Heart right ventricle (tissue), 16 donors: ENCODE results near the gene CENPP. TPM values are rescaled to one million over a fixed set of nuclear protein-coding genes. Genes with fewer than 3 reads are reported as not detected.

Experiments
- ATAC-seq, 8 donors: fragments of 200-7000 bp; cut with Tn5 transposase; one replicate each; pipeline ENCODE4 v1.9.1; 2020; ENCODE audit warnings: mild to moderate bottlenecking in 8 of 8, moderate library complexity in 8 of 8, moderate number of reproducible peaks in 1 of 8
- DNase-seq, 2 donors: peaks; one replicate each; pipeline ENCODE4 v3.0.0-alpha.2; 2020
- H3K27ac ChIP-seq, 10 donors: fragments of 200-600 bp; sonication (generic) in 2 of 10; one replicate each; pipeline versions ENCODE4 v1.5.0 to v1.8.0; 2020 to 2022; ENCODE audit warnings: mild to moderate bottlenecking in 3 of 10
- H3K27me3 ChIP-seq, 7 donors: fragments of 200-600 bp; one replicate each; pipeline ENCODE4 v1.8.0; 2021 to 2022; ENCODE audit warnings: mild to moderate bottlenecking in 2 of 7
- H3K36me3 ChIP-seq, 9 donors: fragments of 200-600 bp; sonication (generic) in 1 of 9; one replicate each; pipeline versions ENCODE4 v1.5.0 to v1.8.0; 2020 to 2022; ENCODE audit warnings: mild to moderate bottlenecking in 2 of 9
- H3K4me1 ChIP-seq, 9 donors: fragments of 200-600 bp; sonication (generic) in 1 of 9; one replicate each; pipeline versions ENCODE4 v1.5.0 to v1.8.0; 2020 to 2022; ENCODE audit warnings: mild to moderate bottlenecking in 4 of 9
- H3K4me3 ChIP-seq, 10 donors: fragments of 200-600 bp; sonication (generic) in 2 of 10; one replicate each; pipeline versions ENCODE4 v1.5.0 to v1.8.0; 2020 to 2022; ENCODE audit warnings: mild to moderate bottlenecking in 7 of 10, moderate library complexity in 2 of 10
- H3K9me3 ChIP-seq, 11 donors: fragments of 200-600 bp in 10 of 11; sonication (generic) in 2 of 11; one replicate each; pipeline versions ENCODE4 v1.5.0 to v1.8.0; 2013 to 2022; ENCODE audit warnings: mild to moderate bottlenecking in 2 of 11, control low read depth in 1 of 11, moderate library complexity in 1 of 11
- CTCF ChIP-seq, 9 donors: fragments of 200-600 bp; sonication (generic) in 2 of 9; IDR thresholded peaks; one replicate each; pipeline versions ENCODE4 v1.5.0 to v1.8.0; 2021 to 2022; ENCODE audit warnings: antibody characterized with exemption in 9 of 9, mild to moderate bottlenecking in 5 of 9, moderate library complexity in 1 of 9
- WGBS, 2 donors: extraction: QIAGEN DNeasy Blood & Tissue Kit; methylation state at CpG; one replicate each; pipeline ENCODE4 v1.1.7; 2013; ENCODE audit warnings: inconsistent platforms in 1 of 2; 5-methylcytosine and 5-hydroxymethylcytosine counted together
- intact Hi-C, 10 donors: fragments of 100-400 bp; cut with DNase I; formaldehyde crosslinking; loops; one replicate each; pipeline versions ENCODE4 v1.11.1 to v1.14.2; 2022
- polyA plus RNA-seq, 2 donors: library from polyadenylated mRNA; stranded (reverse); fragments of 200-250 nt; gene quantifications; one replicate each; pipeline ENCODE4 v1.2.3, GENCODE V29; 2013
- total RNA-seq, 10 donors: library from RNA; stranded (reverse); fragmentation: NEBNext Ultra II Directional in 3 of 10; extraction: Animal tissue kit (Norgen Biotek cat#: 25700) in 3 of 10; gene quantifications; one replicate each; pipeline versions ENCODE4 v1.2.1 to v1.2.4, GENCODE V29; 2021 to 2023
- donor health status: Arrhythmogenic right ventricular cardiomyopathy.
- donor health status: ischemic (EF 13 %, LVEDD 7.1; RV severe dilation, severe dysfunction).
- donor health status: healthy with polysubstance abuse.
- donor health status: DM: no; HTN: yes; CAD: no.
- donor health status: DM: no; HTN: no; CAD: no.
- donor health status: ischemic (EF 25% LVEDD 6.9; RV normal size, moderate dysfunction).
- donor health status: ischemic (EF 25% LVEDD 5.7; RV mildly dilated, moderate dysfunction).
- donor health status: healthy.
- donor health status: DM: yes; HTN: yes; CAD: no.
- donor health status: Ischemic cardiomyopathy.
- donor health status: ischemic (EF 35%, LVEDD 5.7; RV mildly dilated, moderate dysfunction).
- donor health status: nonischemic (EF 11% LVEDD 7.7; RV severe dilation, severe dysfunction).
- donor health status: DM: yes; HTN: yes; CAD: no.
- donor health status: PGD.
- donor health status: ischemic (EF 29% LVEDD 5.4; RV normal size, mild dysfunction).
- donor health status: nonischemic (EF 23%, LVEDD 6.1; RV moderate dilation, normal function).

CENPP gene
- total and polyA plus RNA-seq, 12 donors = 1.3 to 5.2 (median 2.8) TPM

- 50 to 61% methylated on average over 4 of the region's 4 CpGs for WGBS, 2 donors
- Histone ChIP-seq H3K4me3 (no peak overlapping the region), H3K4me1 (peaks cover 0 to 32% (median 27%) of the 10 kb centered on the region in 9 donors), H3K27me3 (no peaks in the 10 kb centered on the region), H3K27ac (no peak overlapping the region), H3K9me3 (no peaks in the 10 kb centered on the region), H3K36me3 (peaks cover 0 to 49% (median 30%) of the 10 kb centered on the region in 9 donors)
- intact Hi-C loops = loop anchor here in 2 of 10 donors (10.0 kb wide), 1 partner anchor 161 kb away; no protein-coding TSS in a partner anchor
- no peak for TF ChIP-seq CTCF (IDR thresholded peaks at IDR 0.05)
- DNase-seq = no peak
- no peak for ATAC-seq
Measured at GRCh38 chr9:92295827-92296258, 29.9 kb upstream of the CENPP start.

GRCh38 chr9:92297611-92298010, 28.1 kb upstream of the CENPP start:
- no peaks in the 10 kb centered on the region for H3K27me3 ChIP-seq
- intact Hi-C loops = loop anchor here in 2 of 10 donors (10.0 kb wide), 1 partner anchor 163 kb away; no protein-coding TSS in a partner anchor
- peaks cover 0 to 66% (median 39%) of the 10 kb centered on the region in 9 donors for H3K36me3 ChIP-seq
- H3K4me3 ChIP-seq = no peak overlapping the region
- no peaks in the 10 kb centered on the region for H3K9me3 ChIP-seq
- no peak for DNase-seq
- TF ChIP-seq CTCF (IDR thresholded peaks at IDR 0.05) = no peak
- peak overlapping the region in 1 of 10 donors; percentile 0 for H3K27ac ChIP-seq
- H3K4me1 ChIP-seq = peaks cover 0 to 22% (median 15%) of the 10 kb centered on the region in 9 donors
- 93 to 95% methylated on average over 3 of the region's 3 CpGs for WGBS, 2 donors
- ATAC-seq = no peak

GRCh38 chr9:92298036-92298435, 27.7 kb upstream of the CENPP start:
- 89 to 92% methylated on average over 3 of the region's 3 CpGs for WGBS, 2 donors

GRCh38 chr9:92299116-92299515, 26.6 kb upstream of the CENPP start:
- Histone ChIP-seq H3K4me1 (peaks cover 0 to 16% (median 9%) of the 10 kb centered on the region in 9 donors), H3K4me3 (no peak overlapping the region), H3K27ac (no peak overlapping the region), H3K9me3 (no peaks in the 10 kb centered on the region), H3K36me3 (peaks cover 0 to 81% (median 50%) of the 10 kb centered on the region in 9 donors), H3K27me3 (no peaks in the 10 kb centered on the region)
- WGBS, 2 donors = 82 to 84% methylated on average over 1 of the region's 1 CpG
- no peak for DNase-seq
- ATAC-seq = no peak
- no peak for TF ChIP-seq CTCF (IDR thresholded peaks at IDR 0.05)
- intact Hi-C loops = loop anchor here in 2 of 10 donors (10.0 kb wide), 1 partner anchor 164 kb away; no protein-coding TSS in a partner anchor

More at GRCh38 chr9:92298036-92298435, 27.7 kb upstream of the CENPP start:
- Histone ChIP-seq H3K27me3 (no peaks in the 10 kb centered on the region), H3K4me3 (no peak overlapping the region), H3K9me3 (no peaks in the 10 kb centered on the region), H3K36me3 (peaks cover 0 to 70% (median 42%) of the 10 kb centered on the region in 9 donors), H3K4me1 (peaks cover 0 to 17% (median 11%) of the 10 kb centered on the region in 9 donors), H3K27ac (peak overlapping the region in 1 of 10 donors; percentile 0)
- no peak for ATAC-seq
- DNase-seq = no peak
- intact Hi-C loops = loop anchor here in 2 of 10 donors (10.0 kb wide), 1 partner anchor 163 kb away; no protein-coding TSS in a partner anchor
- TF ChIP-seq CTCF (IDR thresholded peaks at IDR 0.05) = no peak
